Stimulated activated CD8-positive, alpha-beta memory T cell treated with anti-CD3 and anti-CD28 coated beads, Interleukin-2, amount 100 ng/mL, for 48 hours (primary cell): ENCODE data around the gene SWI5.

ENCODE experiments used
- DNase-seq, 2 donors: peaks; one replicate each; pipeline ENCODE4 v3.0.0-alpha.2; 2020; ENCODE audit warnings: low read depth in 2 of 2

Gene SWI5

DNA sequence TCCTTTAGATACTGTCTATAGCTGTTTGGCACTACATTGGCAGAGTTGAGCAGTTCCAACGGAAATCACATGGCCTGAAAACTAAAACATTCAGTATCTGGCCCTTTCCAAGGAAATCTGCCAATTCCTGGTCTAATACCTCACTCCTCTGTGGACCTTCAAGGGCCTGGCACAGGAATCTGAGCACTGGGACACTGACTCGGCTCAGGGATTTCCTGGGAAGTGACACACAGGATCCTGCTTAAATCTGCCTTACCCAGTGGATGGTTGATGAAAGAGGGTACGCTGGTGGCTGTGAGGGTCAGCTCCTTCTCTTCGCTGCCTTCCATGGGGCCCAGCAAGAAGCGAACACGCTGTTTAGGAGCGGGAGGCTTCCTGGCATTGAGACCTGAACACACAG, 45.3 kb downstream of the SWI5 start:
- DNase-seq: no peak

DNA sequence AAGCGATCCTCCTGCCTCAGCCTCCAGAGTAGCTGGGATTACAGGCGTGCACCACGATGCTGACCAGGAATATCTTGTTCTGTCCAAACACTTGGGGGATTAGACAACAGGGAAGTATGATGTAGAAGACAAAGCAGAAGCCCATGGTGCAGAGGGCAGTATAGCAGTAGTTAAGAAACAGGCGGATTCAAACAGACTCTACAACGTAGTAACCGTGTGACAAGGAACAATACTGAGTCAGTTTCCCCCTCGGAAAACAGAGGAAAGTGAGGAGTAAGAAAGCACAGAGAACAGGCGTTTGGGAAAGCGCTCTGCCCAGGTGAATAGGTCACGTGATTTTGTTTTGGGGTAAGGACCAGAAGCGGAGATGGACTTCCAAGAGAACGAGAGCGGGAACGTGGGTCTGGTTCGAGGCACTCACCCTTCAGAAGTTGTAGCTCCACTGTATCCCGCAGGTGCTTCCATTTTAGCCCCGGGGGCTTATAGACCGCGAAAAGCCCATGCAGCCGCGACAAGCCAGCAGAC, 45.9 kb downstream of the SWI5 start:
- no peak for DNase-seq

DNA sequence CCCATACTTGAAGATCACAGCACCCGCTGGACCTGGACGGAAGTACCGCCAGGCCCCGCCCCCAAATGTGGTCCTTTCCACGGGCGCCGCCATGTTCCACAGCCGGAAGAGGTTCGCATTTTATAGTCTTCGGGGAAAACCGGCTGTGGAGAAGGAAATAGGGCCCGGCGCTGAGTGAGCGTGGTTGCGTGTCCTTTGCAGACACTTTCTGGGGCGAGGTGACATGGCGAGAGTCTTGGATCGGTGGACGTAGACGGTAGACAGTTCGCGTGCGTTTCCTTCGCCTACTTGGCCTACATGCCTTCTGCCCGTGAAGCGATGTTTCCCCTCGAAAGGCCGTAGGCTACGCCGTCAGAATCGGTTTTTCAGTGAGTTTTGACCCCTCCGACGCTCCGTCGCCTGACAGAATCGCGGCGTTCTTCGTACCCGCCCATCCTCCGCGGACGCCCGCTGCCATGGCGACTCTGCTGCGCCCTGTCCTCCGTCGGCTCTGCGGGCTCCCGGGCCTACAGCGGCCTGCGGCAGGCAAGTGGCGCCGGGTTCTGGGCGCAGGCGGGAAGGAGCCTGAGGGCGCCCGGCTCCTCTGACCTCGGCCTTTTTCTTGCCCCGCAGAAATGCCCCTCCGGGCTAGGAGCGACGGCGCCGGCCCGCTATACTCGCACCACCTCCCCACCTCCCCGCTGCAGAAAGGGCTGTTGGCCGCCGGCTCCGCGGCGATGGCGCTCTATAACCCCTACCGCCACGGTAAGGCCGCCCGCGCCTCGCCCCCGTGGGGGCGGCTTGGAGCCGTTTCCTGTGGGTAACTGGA, 46.5 kb downstream of the SWI5 start, which contains the start of the genes COQ4 and TRUB2:
COQ4 (plus strand) TSS at position 436 of the 808 bp plus-strand sequence; CDS start at position 456, 20 bp downstream.
TRUB2 (minus strand) TSS at position 44 of the 808 bp plus-strand sequence; CDS start at position 5, 39 bp downstream.
- DNase-seq: peak; percentile 89 to 90

DNA sequence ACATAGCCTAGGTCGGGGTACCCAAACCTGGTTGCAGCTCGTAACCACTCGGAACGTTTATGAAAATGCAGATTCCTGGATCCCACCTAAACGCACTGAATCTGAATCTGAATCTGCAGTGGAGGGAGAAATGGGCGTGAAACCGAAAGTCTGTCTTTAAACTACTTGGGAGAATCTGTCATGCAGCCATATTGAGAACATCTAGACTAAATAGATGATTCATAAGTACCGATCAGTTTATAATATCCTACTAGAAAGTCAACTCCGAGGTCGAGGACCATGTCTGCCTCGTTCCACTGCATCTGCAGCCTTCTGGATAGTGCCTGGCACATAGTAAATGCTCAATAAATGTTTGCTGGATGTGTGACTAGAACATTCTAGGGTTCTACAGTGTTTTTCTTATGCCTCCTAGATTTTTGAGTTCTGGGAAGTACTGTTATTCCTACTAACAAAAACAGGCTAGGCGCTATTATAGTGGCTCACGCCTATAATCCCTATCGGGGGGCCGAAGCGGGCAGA, 47.2 kb downstream of the SWI5 start:
- DNase-seq: no peak

DNA sequence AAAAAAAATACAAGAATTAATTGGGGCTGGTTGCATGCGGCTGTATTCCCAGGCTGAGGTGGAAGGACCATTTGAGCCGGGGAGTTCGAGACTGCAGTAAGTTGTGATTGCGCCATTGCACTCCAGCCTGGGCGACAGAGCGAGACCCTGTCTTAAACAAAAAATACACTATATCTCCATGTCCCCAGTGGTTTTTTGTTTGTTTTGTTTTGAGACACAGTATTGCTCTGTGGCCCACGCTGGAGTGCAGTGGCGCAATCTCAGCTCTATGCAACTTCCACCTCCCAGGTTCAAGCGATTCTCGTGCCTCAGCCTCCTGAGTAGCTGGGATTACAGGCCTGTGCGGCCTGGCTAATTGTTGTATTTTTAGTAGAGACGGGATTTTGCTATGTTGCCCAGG, 47.7 kb downstream of the SWI5 start:
- no peak for DNase-seq

DNA sequence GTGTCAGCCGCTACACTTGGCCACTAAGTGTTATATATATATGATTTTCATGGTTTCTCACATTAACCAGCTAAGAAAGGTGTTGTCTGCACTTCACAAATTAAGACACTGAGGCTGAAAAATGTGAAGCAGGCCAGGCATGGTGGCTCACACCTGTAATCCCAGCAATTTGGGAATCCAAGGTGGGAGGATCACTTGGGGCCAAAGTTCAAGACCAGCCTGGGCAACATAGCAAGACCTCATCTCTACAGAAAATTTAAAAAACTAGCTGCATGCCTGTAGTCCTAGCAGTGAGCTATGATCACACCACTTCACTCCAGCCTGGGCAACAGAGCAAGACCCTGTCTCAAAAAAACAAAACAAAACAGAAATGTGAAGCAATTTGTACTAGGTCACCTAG, 48.3 kb downstream of the SWI5 start:
- no peak for DNase-seq

DNA sequence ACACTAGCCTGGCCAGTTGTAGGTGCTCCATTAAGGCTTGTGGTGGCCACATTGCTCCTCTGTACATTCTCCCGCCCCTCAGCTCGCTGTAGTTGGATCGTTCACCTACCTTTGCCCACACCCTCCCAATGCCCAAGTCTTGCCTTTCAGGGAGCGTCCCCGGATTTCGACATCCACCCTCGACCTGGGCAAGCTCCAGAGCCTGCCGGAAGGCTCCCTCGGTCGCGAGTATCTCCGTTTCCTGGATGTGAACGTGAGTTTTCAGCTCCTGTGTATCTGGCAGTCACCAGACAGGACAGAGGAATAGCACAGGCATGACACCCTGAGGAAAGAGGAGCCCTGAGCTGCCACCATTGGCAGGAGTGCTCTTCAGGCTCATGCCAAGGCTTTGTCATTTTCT, 49.6 kb downstream of the SWI5 start:
- no peak for DNase-seq

DNA sequence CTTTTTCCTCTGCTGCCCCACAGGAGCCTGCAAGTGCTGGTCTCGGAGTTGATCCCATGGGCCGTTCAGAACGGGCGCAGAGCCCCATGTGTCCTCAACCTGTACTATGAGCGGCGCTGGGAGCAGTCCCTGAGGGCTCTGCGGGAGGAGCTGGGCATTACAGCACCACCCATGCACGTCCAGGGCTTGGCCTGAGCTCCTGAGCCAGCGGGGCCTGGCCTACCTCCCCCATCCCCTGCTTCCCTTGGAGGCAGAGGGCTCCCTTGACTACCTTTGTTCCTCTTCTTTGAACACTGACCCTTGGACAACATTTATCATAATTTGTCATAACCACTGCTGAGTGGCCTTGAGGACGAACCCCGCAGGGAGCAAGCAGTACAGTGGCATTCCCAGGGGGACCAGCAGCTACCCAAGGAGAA, 57.4 kb downstream of the SWI5 start:
- no peak for DNase-seq

DNA sequence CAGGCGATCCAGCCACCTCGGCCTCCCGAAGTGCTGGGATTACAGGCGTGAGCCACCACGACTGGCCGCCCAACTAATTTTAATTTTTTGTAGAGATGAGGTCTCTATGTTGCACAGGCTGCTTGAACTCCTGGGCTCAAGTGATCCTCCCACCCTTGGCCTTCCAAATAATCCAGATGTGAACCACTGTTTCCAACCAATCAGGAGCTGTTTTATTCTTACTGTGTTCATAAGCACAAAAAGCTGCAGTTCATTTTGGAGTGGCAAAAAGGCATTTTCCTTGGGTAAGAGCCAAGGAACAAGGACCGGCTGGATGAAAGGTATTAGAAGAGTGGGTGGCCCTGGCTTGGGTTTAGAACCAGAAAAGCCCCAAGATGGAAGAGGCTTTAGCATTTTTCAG, 59.1 kb downstream of the SWI5 start:
- no peak for DNase-seq

DNA sequence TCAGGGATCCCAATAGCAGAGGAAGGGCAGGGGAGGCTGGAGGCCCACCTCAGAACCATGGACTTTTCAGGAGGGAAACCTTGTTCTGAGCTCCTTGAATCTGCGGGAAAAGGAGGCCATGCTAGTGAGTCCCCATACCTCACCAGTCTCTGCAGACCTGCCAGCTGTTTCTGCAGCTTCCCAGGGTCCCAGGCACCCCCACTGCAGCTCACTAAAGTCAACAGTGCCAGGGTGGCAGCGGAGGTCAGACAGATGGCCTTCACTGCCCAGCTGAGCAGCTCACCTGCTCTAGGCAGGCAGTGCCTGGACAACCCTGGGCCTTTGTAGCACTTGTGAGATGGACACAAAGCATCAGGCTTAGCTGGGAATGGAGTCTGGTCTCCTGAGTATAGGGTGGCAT, 59.8 kb downstream of the SWI5 start:
- DNase-seq: no peak

DNA sequence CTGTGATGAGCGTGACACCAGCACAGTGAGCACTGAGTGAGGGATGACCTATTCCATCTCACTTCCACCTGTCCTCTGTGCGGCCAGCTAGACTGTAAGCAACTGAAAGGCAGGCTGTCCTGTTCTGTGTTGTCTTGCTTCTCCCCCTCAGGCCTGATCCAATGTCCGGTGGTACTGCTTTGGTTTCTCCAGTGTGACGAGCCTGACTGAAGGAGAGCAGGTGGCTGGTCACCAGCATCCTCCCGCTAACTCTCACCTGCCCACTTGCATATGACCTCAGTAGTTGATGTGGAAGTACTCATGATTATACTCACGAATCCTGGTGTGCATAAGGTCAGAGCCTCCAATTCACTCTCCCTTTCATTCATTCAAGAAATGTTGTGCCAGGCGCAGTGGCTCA, 61.9 kb downstream of the SWI5 start:
- DNase-seq: no peak
